Testis (tissue), 2 donors: ENCODE data around the gene C1S.

Experiments
- CTCF ChIP-seq, 3 experiments: fragments of 450-650 bp in 2 of 3; fragments of 200-600 bp in 1 of 3; sonication (generic) in 1 of 3; IDR thresholded peaks; one replicate each; pipeline ENCODE4 v1.5.1; 2016 to 2019; ENCODE audit warnings: antibody characterized with exemption in 3 of 3, mild to moderate bottlenecking in 2 of 3, moderate library complexity in 1 of 3
- POLR2A ChIP-seq: fragments of 450-650 bp; IDR thresholded peaks from one replicate; pipeline ENCODE4 v1.6.1; 2017; ENCODE audit warnings: antibody characterized with exemption, mild to moderate bottlenecking, moderate library complexity

GRCh38 chr12:7015555-7016370, 44.8 kb upstream of the C1S start:
- TF ChIP-seq CTCF (IDR thresholded peaks at IDR 0.05): no peak
- TF ChIP-seq POLR2A: no peak
